Measurements from ENCODE around the gene PHB1. TPM values are rescaled to one million over a fixed set of nuclear protein-coding genes. Genes with fewer than 3 reads are reported as not detected.

PHB1 gene
- total and polyA plus RNA-seq, 2 of the 8 experiments (the other 6 are each of a cell fraction or from before 2014, with no cell fraction given) = 386 to 597 TPM

- H3K27me3 ChIP-seq (replicated peaks in 1 of 4; ENCODE audit: control insufficient read depth in 3 of 4, extremely low read depth in 1 of 4, insufficient read depth in 3 of 4, low read length in 3 of 4) = no peaks in the 10 kb centered on the region
- no peak overlapping the region for H3K9ac ChIP-seq (replicated peaks in 1 of 4; ENCODE audit: extremely low read depth in 1 of 4, low read depth in 3 of 4, low read length in 3 of 4)
- POLR2A ChIA-PET (ENCODE audit: partially characterized antibody) = interaction anchor here (1.4 kb wide), 1 partner anchor 11 kb away, joined by 4 read pairs; no protein-coding TSS in a partner anchor
- no peak overlapping the region for H2BK120ac ChIP-seq (replicated peaks; ENCODE audit: low read depth, low read length)
- H3K4me2 ChIP-seq (ENCODE audit: insufficient read depth in 1 of 2, low read depth in 2 of 2, low read length in 2 of 2) = no peak overlapping the region
- H2BK12ac ChIP-seq (ENCODE audit: low read depth, low read length) = no peak overlapping the region
- no peaks in the 10 kb centered on the region for H3K79me1 ChIP-seq (ENCODE audit: low read depth, low read length)
- CTCF ChIA-PET (ENCODE audit: partially characterized antibody) = interaction anchor here (0.8 to 3.5 kb wide), 10 partner anchors 9 to 180 kb away, joined by 3 to 16 read pairs (median 5); no protein-coding TSS in a partner anchor
- no peaks in the 10 kb centered on the region for H3K79me2 ChIP-seq (ENCODE audit: control insufficient read depth in 1 of 2, insufficient read depth in 2 of 2, low read length in 2 of 2)
- no peaks in the 10 kb centered on the region for H3K23me2 ChIP-seq (ENCODE audit: low read depth, low read length)
- 88% methylated on average over 11 of the region's 11 CpGs; no CpG with 5 or more reads in 1 of the 2 experiments for WGBS, 2 experiments (ENCODE audit: extremely low coverage in 1 of 2, insufficient coverage in 1 of 2, insufficient read length in 1 of 2, insufficient replicate concordance in 2 of 2, low coverage in 1 of 2, low lambda C conversion rate in 2 of 2, missing lambda C conversion rate in 1 of 2)
- H2BK15ac ChIP-seq (ENCODE audit: low read length) = no peak overlapping the region
- no peak overlapping the region for H3K4ac ChIP-seq (replicated peaks; ENCODE audit: insufficient read length, low read depth, low read length)
- H4K91ac ChIP-seq (replicated peaks; ENCODE audit: insufficient read length, low read length) = no peak overlapping the region
- FAIRE-seq (no peak), DNase-seq (ENCODE audit: low read depth in 1 of 2, low spot score in 2 of 2) (no peak)
- H2AFZ ChIP-seq (ENCODE audit: low read length) = no peak overlapping the region
- no peaks in the 10 kb centered on the region for H3K36me3 ChIP-seq (ENCODE audit: control insufficient read depth in 2 of 4, insufficient read depth in 4 of 4, low read length in 3 of 4)
- H3K18ac ChIP-seq (ENCODE audit: extremely low read depth, low read length) = no peak overlapping the region
- H3K14ac ChIP-seq (ENCODE audit: insufficient read length) = no peak overlapping the region
- no peak overlapping the region for H3K4me3 ChIP-seq (ENCODE audit: extremely low read depth in 1 of 4, insufficient read depth in 2 of 4, low read depth in 3 of 4, low read length in 4 of 4)
- TF ChIP-seq CBX8 (IDR thresholded peaks at IDR 0.05; ENCODE audit: borderline replicate concordance, low read depth, low read length) = no peak
- TF ChIP-seq ATF3 (IDR thresholded peaks at IDR 0.05; ENCODE audit: insufficient read depth, low read depth, low read length) = no peak
- no peak for TF ChIP-seq TCF12 (IDR thresholded peaks at IDR 0.05; ENCODE audit: low read depth, low read length)
- no peak for TF ChIP-seq SRF (IDR thresholded peaks at IDR 0.05; ENCODE audit: low read depth, low read length)
- no peak for TF ChIP-seq CBX5 (IDR thresholded peaks at IDR 0.05; ENCODE audit: low read depth, low read length)
- no peak for TF ChIP-seq SIX5 (IDR thresholded peaks at IDR 0.05; ENCODE audit: low read depth, low read length)
- H4K5ac ChIP-seq (ENCODE audit: insufficient read length, low read depth, low read length) = no peak overlapping the region
- H3K27ac ChIP-seq (ENCODE audit: low read depth, low read length) = no peak overlapping the region
- H3K56ac ChIP-seq (replicated peaks; ENCODE audit: insufficient read length, low read depth, low read length) = no peak overlapping the region
- no peak overlapping the region for H4K8ac ChIP-seq (ENCODE audit: extremely low read depth, insufficient read depth, low read length)
- H4K20me1 ChIP-seq (replicated peaks in 1 of 2; ENCODE audit: control insufficient read depth in 1 of 2, insufficient read depth in 2 of 2, low read length in 2 of 2) = no peaks in the 10 kb centered on the region
- no peak overlapping the region for H3K23ac ChIP-seq (ENCODE audit: insufficient read length)
- no peaks in the 10 kb centered on the region for H3K4me1 ChIP-seq (replicated peaks in 1 of 4; ENCODE audit: control insufficient read depth in 3 of 4, insufficient read depth in 4 of 4, low read length in 3 of 4)
- H2BK20ac ChIP-seq (ENCODE audit: low read length) = no peak overlapping the region
- no peaks in the 10 kb centered on the region for H3K9me3 ChIP-seq (ENCODE audit: insufficient read depth in 2 of 2, low read depth in 1 of 2, low read length in 1 of 2)
- H2BK5ac ChIP-seq (ENCODE audit: low read depth, low read length) = no peak overlapping the region
- H2AK5ac ChIP-seq (ENCODE audit: low read depth, low read length) = no peak overlapping the region
Observed at GRCh38 chr17:49387498-49388289, 27.0 kb downstream of the PHB1 start.
